ENCODE measurements around the gene CCL27.

Gene CCL27

DNA sequence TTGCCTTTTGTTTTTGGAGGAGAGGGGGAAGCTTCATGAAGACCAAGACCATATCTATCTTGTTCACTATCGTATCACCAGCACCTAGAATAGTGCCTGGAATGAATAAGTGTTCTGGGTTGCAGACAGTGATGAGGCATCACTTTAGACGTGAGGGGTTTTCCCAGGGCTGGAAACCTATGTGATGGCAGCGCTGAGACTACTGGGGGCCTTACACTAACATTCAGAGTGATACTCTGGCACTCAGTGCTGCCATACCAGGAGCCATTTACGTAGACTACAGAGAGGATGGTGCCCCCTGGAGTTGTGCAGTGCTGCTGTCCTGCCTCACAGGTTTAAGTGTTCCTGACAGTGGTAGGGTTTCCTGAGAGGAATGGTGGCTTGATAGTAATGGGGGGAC lies 21.7 kb upstream of the CCL27 start:
- DNase-seq: no peak

- peak; percentile 10 for DNase-seq
Measured at GRCh38 chr9:34675869-34676268, 13.4 kb upstream of the CCL27 start.

- DNase-seq: peak; percentile 73
Measured at GRCh38 chr9:34675048-34675714, 12.7 kb upstream of the CCL27 start.

DNA sequence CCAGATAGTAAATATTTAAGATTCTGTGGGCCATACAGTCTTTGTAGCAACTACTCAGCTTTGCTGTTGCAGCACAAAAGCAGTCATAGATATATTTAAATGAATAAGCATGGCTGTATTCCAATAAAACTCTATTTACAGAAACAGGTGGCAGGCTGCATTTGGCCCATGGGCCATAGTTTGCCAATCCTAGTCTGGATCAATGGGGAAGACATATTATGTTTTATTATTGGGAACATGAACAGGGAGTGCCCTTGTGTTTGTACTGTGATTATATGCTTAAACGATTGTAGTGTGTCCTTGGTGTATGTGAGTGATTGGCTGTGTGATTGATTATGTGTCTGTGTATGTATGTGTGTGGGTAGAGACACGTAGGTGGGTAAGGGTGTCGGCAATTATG lies 12.0 kb upstream of the CCL27 start:
- no peak for DNase-seq

GRCh38 chr9:34671307-34671706 lies 8.8 kb upstream of the CCL27 start:
- no peak for DNase-seq

- DNase-seq: no peak
Measured at GRCh38 chr9:34669809-34670562, 7.5 kb upstream of the CCL27 start.

DNA sequence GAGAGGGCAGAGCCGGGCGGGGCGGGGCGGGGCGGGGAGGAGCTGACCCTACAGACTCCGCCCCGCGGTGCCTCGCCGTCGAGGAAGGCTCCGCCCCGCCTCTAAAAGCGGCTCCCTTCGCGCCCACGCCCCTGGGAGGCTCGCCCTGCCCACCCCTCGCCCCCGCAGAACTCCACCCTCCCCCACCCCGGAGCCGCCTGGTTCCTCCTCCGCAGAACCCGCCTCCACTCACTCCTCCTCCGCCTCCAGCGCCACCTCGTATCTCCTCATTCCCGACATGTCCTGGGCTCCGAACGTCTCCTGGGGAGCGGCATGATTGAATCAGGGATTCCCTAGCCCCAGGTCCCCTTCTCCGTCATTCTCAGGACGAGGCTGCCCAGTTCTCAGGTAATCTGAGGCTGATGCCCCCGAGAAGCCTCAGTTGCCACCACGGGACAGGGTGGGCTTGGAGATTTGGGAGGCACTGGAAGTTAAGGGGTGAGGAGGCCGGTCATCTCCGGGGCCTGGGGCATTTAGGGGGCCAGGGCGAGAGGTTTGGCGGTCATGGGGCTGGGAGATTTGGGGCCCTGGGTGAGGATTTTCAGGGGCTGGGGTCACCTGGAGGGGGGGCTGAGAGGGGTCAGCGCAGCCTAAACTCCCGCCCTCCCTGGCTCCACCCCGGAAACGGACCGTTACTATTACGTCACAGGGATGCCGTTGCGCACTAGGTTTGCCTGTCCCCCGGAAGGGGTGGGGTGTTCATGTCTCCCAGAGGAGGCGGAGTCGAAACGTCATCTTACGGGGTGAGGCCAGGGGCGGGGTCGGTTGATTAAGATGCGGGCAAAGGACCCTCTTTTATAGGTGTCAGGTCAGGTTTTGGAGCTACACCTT lies 3.2 kb upstream of the CCL27 start:
- DNase-seq: peak; percentile 96

GRCh38 chr9:34665067-34665380 lies 2.6 kb upstream of the CCL27 start:
- no peak for DNase-seq

DNA sequence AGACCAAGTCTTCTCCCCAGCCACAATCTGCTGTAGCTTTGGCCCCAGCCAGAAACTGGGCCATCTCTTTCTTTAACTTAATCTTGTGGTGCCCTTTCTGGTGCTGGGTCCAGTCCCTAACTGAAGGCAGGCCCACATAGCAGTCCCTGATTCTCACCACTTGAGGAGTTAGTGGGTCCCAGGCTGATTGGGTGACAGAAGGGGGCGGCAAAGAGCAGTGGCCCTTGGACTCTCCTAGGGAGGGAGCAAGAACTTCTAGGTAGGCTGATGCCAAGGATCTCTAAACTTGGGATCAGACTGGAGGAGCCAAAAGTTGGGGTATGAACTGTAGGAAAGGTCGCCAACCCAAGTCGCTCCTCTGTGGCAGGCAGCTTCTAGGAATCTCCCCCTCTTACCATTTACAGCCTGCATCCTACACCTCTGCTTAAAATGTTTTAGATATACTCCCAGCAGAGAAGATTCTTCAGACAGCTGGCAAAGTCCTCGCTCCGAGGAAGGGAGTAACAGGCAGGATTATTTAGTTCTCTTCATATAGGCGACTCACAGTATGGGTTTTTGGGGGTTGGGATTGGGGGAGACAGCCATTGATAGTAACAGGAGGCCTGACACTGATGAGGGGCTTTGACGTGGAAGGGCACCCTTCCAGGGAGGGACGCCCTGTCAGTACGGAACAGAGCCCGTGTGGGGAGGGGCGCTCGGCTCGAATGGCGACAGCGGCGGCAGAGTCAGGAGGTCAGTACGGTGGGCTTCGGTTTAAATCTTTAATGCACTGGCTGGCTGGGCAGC lies 2.0 kb upstream of the CCL27 start:
- peak; percentile 73 for DNase-seq

DNA sequence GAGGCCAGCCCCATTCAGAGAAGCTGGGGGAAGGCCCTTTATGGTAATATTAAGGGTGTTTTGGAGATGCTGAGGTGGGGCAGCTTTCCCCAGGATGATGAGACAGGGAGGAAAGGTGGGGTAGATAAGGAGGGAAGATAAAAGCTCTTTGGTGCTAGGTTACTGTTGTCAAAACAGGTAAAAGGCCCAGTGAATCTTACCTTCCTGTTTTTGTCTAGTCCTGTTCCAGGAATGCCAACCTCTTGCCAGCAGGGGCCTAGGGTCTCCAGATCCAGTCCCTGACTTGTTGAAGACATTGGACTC lies 797 bp upstream of the CCL27 start:
- no peak for DNase-seq

GRCh38 chr9:34659592-34660253 lies 2.7 kb downstream of the CCL27 start:
- DNase-seq: no peak

GRCh38 chr9:34658461-34658860 lies 4.0 kb downstream of the CCL27 start:
- no peak for DNase-seq

DNA sequence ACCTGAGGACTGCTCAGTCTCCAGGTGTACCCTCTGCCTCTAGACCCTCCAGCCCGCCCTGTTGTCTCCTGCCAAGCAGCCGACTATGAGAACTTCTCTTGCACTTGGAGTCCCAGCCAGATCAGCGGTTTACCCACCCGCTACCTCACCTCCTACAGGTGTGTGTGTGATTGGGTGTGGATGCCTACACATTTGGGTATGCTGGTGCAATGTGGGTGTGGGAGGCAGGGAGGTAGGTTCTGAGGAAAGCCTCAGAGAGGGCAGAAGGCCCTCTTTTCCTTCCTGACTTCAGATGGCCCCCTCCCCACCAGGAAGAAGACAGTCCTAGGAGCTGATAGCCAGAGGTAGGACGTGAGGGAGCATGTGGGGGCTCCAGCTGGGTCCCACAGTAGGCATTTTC lies 5.5 kb downstream of the CCL27 start:
- no peak for DNase-seq

DNA sequence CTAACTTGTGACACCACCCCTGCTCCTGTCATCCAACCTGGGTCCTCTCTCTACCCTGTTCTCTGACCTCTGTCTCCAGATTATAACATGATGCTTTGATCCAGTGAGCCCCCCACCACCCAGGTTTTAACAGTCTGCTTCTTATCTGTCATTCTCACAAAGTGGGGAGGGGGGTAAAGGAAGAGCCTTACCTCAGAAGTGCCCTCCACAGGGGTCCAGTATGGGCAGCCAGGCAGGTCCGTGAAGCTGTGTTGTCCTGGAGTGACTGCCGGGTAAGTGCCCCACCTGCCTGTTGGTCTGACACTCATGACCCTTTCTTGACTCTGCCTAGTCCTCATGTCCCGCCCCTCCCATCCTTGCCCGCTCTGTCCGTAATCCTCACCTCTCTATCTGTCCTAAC lies 7.1 kb downstream of the CCL27 start:
- no peak for DNase-seq

DNA sequence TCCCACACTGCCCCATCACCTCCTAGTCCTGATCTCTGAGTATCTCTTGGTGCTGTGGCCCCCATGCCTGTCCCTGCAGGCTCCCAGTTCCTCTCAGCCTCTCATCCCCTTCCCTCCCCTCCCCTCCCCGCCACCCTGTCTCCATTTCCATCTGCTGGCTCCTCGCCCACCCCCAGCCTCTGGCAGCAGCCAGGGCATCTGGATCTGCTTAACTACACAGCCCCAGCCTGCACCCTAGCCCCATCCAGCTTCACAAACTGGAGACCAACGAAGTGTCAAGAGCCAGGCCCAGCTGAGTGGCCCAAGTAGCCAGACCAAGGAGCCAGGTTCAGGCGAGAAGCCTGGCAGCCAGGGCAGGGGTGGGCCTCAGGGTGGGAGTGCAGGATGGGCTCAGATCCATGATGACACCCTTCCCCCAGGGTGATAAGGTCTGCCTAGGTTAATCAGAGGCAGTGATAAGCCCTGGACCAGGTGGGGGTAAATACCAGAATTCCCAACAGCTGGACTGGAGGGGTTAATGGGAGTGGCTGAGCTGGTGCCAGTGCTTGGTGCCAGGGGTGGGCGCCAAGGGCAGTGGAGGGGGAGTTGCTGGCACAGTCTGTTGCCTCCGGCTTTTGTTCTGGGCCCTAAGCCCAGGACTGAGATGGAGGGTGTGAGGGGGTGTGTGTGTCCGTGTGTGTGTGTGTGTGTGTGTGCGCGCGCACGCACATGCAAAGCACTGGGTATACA lies 8.0 kb downstream of the CCL27 start:
- peak; percentile 87 for DNase-seq

DNA sequence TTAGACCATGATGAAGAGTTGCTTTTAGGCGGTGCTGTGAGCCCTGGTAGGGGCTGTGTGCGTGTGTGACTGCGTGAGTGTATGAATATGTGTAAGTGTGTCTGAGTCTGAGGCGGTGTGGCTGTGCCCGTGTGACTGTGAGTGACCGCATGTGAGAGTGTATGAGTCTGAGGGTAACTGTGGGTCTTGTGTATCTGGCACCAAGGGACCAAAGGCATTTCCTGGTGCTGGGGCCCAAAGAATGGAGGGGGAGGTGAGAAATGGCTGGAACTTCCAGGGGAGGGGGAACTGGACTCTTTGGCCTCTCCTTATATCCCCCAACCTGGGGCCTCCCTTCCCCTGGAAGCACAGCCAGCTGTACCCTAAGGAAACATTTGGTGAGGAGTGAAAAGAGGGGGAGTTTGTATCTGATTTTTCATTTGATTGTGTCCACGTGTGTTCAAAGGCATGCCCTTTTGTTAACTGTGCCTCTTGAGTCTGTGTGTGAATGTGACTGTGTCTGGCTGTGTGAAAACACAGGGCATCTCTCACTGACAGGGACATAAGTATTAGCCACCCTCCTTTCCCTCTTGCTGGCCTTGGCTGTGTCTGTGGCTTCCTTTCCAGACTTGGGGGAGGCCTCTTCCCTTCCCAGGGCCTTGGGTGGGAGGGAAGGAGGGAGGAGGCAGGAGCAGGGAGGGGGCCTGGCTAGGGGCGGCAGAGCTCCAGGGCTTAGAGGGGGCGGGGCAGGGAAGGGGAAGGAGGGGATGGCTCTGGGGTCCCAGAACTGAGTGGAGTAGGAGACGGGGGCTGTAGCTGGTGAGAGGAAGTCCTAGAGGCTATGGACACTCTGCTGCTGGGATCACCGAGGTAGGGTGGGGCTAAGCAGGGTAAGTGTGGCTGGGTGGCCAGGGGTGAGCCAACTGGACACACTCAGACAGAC lies 9.0 kb downstream of the CCL27 start:
- DNase-seq: peak; percentile 79

GRCh38 chr9:34652602-34653000 lies 9.9 kb downstream of the CCL27 start:
- no peak for DNase-seq

DNA sequence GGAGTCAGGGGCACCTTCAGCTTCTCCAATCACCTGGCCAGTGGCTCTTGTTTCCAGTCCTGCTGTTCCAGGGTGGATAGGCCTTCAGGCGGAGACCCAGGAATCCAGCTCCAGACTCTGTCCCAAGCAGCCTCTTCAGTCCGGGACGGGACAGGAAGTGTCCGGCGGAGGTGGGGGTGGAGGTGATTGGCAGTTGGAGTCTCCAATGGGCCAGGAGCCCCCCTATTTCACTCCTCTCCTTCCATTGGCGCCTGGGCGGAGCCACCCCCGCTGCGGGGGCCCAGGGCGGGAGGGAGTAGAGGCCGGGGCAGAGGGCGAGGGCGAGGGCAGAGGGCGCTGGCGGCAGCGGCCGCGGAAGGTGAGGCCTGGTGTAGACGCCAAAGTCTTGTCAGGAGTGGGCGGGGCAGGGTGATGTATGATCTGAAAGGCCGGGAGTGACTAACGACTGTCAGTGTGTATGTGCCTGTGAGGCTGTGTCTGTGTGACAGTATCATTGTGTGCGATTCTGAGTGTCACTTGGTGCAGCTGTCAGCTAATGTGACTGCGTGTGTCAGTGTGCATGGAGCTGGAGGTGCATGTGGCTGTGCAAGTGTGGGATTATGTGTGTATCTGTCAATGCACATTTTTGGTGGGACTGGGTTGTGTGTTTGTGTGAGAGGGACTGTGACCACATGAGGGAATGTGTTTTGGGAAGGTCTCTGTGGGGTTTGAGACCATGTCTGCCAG lies 10.4 kb downstream of the CCL27 start, which contains the start of gene IL11RA:
Gene IL11RA, plus strand, starts transcription at position 310 of the 726 bp plus-strand sequence. CDS start 3,033 bp downstream, outside the sequence.
- DNase-seq: peak; percentile 85

- DNase-seq: no peak
Measured at GRCh38 chr9:34651321-34651720, 11.1 kb downstream of the CCL27 start.

GRCh38 chr9:34650816-34651215 lies 11.6 kb downstream of the CCL27 start:
- no peak for DNase-seq

Data from fibroblast of skin of right biceps (primary cell).